ENCODE results near the gene IQUB.
"Not testable (repeated sequence)": the region's sequence is repeated elsewhere in the genome, so short reads cannot be mapped to it uniquely, and the experiment has no call there.

- TF ChIP-seq BHLHE40 (IDR thresholded peaks at IDR 0.05; ENCODE audit: borderline replicate concordance); FOXM1 (IDR thresholded peaks at IDR 0.05; ENCODE audit: borderline replicate concordance); FOXA1 (IDR thresholded peaks at IDR 0.05): not testable (repeated sequence)
Observed at GRCh38 chr7:123478056-123478455, 56.3 kb downstream of the IQUB start.

All from HEK293T (cell line).